Measurements from ENCODE around the gene HIGD2A. TPM values are rescaled to one million over a fixed set of nuclear protein-coding genes. Genes with fewer than 3 reads are reported as not detected.
"Not testable (repeated sequence)": the region's sequence is repeated elsewhere in the genome, so short reads cannot be mapped to it uniquely, and the experiment has no call there.

The HIGD2A gene
- polyA plus RNA-seq, 6 donors from 2014 or later = 137 to 220 (median 172) TPM

- H3K9me3 Mint-ChIP-seq; H3K27ac Mint-ChIP-seq; H3K36me3 Mint-ChIP-seq; ATAC-seq (ENCODE audit: low read depth in 2 of 2); DNase-seq; H3K27me3 Mint-ChIP-seq: not testable (repeated sequence)
- H3K4me1 Mint-ChIP-seq = peaks cover 6 to 24% (median 16%) of the 10 kb centered on the region in 3 donors
- peak overlapping the region in 1 of 8 donors; percentile 10 for H3K4me3 Mint-ChIP-seq
Observed at GRCh38 chr5:176408252-176408573, 19.7 kb downstream of the HIGD2A start.

DNA sequence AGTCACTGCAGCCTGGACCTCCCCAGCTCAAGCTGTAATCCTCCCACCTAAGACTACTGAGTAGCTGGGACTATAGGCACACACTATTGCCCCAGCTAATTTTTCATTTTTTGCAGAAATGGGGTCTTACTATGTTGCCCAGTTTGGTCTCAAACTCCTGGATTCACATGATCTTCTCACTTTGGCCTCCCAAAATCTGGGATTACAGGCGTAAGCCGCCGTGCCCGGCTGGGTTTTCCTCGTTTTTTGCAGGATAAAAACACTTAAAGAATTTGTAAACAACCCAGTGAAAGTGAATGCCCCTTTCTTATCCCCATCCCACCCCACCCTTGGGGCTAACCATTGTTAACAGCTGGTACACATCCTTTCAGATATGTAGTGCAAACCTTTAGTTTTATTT lies 20.0 kb downstream of the HIGD2A start:
- Mint-ChIP-seq H3K9me3 (peaks cover 0 to 1% (median 0%) of the 10 kb centered on the region in 7 donors), H3K27ac (no peak overlapping the region), H3K4me1 (peaks cover 9 to 26% (median 16%) of the 10 kb centered on the region in 3 donors), H3K36me3 (peaks cover 7 to 9% of the 10 kb centered on the region in 2 donors), H3K27me3 (no peaks in the 10 kb centered on the region), H3K4me3 (no peak overlapping the region)
- no peak for DNase-seq
- no peak for ATAC-seq (ENCODE audit: low read depth in 2 of 2)

DNA sequence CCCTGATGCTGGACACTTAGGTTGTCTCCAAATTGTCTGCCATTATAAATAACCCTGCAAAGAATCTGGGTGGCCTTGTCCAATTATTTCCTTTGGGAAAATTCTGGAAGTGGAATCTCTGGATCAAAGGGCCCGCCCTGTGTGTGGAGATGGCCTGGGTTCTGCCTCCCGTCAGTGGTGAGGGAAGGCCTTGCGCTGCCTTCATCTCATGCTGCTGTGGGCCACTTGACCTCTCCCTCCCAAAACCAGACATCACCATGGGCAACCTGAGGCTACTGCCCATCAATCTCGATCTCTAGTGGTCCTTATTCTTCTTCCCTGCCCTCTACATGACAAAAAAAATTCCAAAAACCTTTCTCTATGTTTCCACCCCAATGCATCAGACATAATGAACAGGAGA lies 21.2 kb downstream of the HIGD2A start:
- DNase-seq (no peak), ATAC-seq (ENCODE audit: low read depth in 2 of 2) (no peak)
- H3K27ac Mint-ChIP-seq = no peak overlapping the region
- no peaks in the 10 kb centered on the region for H3K27me3 Mint-ChIP-seq
- H3K9me3 Mint-ChIP-seq = peaks cover 0 to under 1% (median 0%) of the 10 kb centered on the region in 7 donors
- H3K4me1 Mint-ChIP-seq = peaks cover 20 to 38% (median 20%) of the 10 kb centered on the region in 3 donors
- H3K4me3 Mint-ChIP-seq = no peak overlapping the region
- peaks cover 7 to 9% of the 10 kb centered on the region in 2 donors for H3K36me3 Mint-ChIP-seq

GRCh38 chr5:176410486-176411180 lies 22.1 kb downstream of the HIGD2A start:
- ATAC-seq (ENCODE audit: low read depth in 2 of 2) (no peak), DNase-seq (no peak)
- H3K27ac Mint-ChIP-seq = peak overlapping the region in 1 of 6 donors; percentile 20
- H3K9me3 Mint-ChIP-seq = no peaks in the 10 kb centered on the region
- H3K4me3 Mint-ChIP-seq = no peak overlapping the region
- H3K27me3 Mint-ChIP-seq = no peaks in the 10 kb centered on the region
- peaks cover 20 to 45% (median 29%) of the 10 kb centered on the region in 3 donors for H3K4me1 Mint-ChIP-seq
- H3K36me3 Mint-ChIP-seq = peaks cover 7 to 9% of the 10 kb centered on the region in 2 donors

GRCh38 chr5:176412517-176413254 lies 24.1 kb downstream of the HIGD2A start:
- H3K36me3 Mint-ChIP-seq = peaks cover 0 to 7% of the 10 kb centered on the region in 2 donors
- ATAC-seq (ENCODE audit: low read depth in 2 of 2) (no peak), DNase-seq (no peak)
- peaks cover 26 to 51% (median 41%) of the 10 kb centered on the region in 3 donors for H3K4me1 Mint-ChIP-seq
- H3K27me3 Mint-ChIP-seq = no peaks in the 10 kb centered on the region
- peak overlapping the region in 1 of 8 donors; percentile 62 for H3K4me3 Mint-ChIP-seq
- no peaks in the 10 kb centered on the region for H3K9me3 Mint-ChIP-seq
- H3K27ac Mint-ChIP-seq = no peak overlapping the region

DNA sequence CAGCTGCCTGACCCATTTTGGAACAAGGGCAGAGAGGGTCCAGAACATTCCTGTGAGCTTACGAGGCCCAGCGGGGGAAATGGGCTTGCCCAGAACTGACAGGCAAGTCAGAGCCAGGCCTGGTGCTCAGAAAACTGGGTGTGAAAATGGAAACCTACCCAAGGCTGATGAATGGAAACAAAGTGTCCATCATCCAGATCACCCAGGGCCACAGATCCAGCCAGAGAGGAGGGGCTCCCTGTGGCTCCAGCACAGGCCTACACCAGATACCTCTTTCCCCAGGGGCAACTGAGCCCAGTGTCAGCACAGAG lies 24.7 kb downstream of the HIGD2A start:
- Mint-ChIP-seq H3K4me1 (peaks cover 26 to 51% (median 41%) of the 10 kb centered on the region in 3 donors), H3K4me3 (no peak overlapping the region), H3K9me3 (no peaks in the 10 kb centered on the region), H3K27me3 (no peaks in the 10 kb centered on the region), H3K27ac (no peak overlapping the region), H3K36me3 (peaks cover 0 to 7% of the 10 kb centered on the region in 2 donors)
- DNase-seq (no peak), ATAC-seq (ENCODE audit: low read depth in 2 of 2) (no peak)

DNA sequence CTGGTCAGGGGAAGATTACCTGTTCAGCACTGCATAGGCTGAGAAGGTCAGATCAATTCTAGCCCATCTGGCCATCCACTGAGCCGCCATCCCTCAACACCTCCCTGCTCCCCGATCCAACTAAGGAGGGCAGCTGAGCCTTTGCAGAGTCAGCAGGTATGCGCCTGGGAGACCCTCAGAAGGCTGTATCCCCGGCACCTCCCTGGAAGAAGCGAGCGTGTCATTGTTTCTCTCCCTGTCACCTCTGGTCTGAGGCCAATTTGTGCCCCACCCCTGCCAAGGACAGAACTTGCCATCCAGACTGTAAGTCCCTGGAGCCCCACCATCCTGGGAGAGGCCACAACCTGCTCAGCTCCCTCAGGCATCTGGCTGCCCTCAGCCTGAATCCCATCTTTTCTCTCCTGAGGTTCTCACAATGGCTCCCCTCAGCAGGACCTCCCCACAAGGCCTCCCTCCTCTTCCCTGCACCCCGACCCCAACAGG lies 25.2 kb downstream of the HIGD2A start:
- Mint-ChIP-seq H3K27me3 (no peaks in the 10 kb centered on the region), H3K9me3 (no peaks in the 10 kb centered on the region), H3K27ac (peak overlapping the region in 2 of 6 donors; percentile 60 to 74), H3K4me1 (peaks cover 26 to 51% (median 41%) of the 10 kb centered on the region in 3 donors), H3K4me3 (peak overlapping the region in 3 of 8 donors; percentile 3 to 84 (median 25)), H3K36me3 (peaks cover 0 to 7% of the 10 kb centered on the region in 2 donors)
- ATAC-seq (ENCODE audit: low read depth in 2 of 2) = no peak
- DNase-seq = no peak

- Mint-ChIP-seq H3K9me3 (no peaks in the 10 kb centered on the region), H3K27me3 (no peaks in the 10 kb centered on the region), H3K4me3 (peak overlapping the region in 7 of 8 donors; percentile 47 to 89 (median 82)), H3K27ac (peak overlapping the region in 3 of 6 donors; percentile 7 to 88 (median 67)), H3K36me3 (peaks cover 0 to 5% of the 10 kb centered on the region in 2 donors), H3K4me1 (peaks cover 26 to 51% (median 41%) of the 10 kb centered on the region in 3 donors)
- no peak for DNase-seq
- ATAC-seq (ENCODE audit: low read depth in 2 of 2) = no peak
Observed at GRCh38 chr5:176414704-176415103, 26.2 kb downstream of the HIGD2A start.

- Mint-ChIP-seq H3K4me1 (peaks cover 26 to 51% (median 41%) of the 10 kb centered on the region in 3 donors), H3K36me3 (no peaks in the 10 kb centered on the region), H3K4me3 (peak overlapping the region; percentile 79 to 90 (median 84)), H3K27ac (peak overlapping the region in 5 of 6 donors; percentile 44 to 88 (median 73)), H3K9me3 (no peaks in the 10 kb centered on the region), H3K27me3 (peaks cover 0 to 2% (median 0%) of the 10 kb centered on the region in 3 donors)
- ATAC-seq (ENCODE audit: low read depth in 2 of 2) = no peak
- no peak for DNase-seq
Observed at GRCh38 chr5:176415240-176415951, 26.8 kb downstream of the HIGD2A start.

GRCh38 chr5:176415952-176416924 lies 27.7 kb downstream of the HIGD2A start, which contains the start of gene CLTB:
Gene CLTB (minus strand): TSS chr5:176416539. CDS start chr5:176416363, 176 bp downstream.
- peak; percentile 93 to 95 for ATAC-seq (ENCODE audit: low read depth in 2 of 2)
- H3K36me3 Mint-ChIP-seq = no peaks in the 10 kb centered on the region
- H3K4me1 Mint-ChIP-seq = peaks cover 20 to 44% (median 41%) of the 10 kb centered on the region in 3 donors
- H3K27ac Mint-ChIP-seq = peak within 1 kb of the TSS; percentile 27 to 90 (median 76)
- peak; percentile 80 for DNase-seq
- peaks cover 0 to 5% (median 3%) of the 10 kb centered on the region in 3 donors for H3K27me3 Mint-ChIP-seq
- peak within 1 kb of the TSS; percentile 79 to 90 (median 84) for H3K4me3 Mint-ChIP-seq
- H3K9me3 Mint-ChIP-seq = peaks cover 0 to 8% (median 0%) of the 10 kb centered on the region in 7 donors

DNA sequence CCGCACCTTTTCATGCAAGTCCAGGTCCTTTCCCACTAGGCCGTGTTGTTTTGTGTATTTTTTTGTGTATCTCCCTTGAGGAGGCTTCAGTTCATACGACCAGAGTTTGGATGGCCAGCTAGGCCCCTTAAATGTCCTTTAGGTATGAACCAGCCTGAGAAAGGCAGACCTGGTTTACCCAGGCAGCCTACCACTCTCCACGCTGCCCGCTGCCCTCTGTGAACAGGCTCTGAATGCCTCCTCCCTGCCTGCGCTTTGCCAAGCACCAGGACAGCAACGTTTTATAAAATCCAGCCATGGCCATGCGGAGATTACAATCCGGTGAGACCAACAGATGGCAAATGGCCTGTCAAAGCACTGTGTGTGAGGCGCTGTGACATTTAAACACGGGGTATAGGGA lies 28.4 kb downstream of the HIGD2A start:
- ATAC-seq (ENCODE audit: low read depth in 2 of 2) = no peak
- Mint-ChIP-seq H3K4me1 (peaks cover 15 to 41% (median 37%) of the 10 kb centered on the region in 3 donors), H3K4me3 (peak overlapping the region; percentile 71 to 88 (median 82)), H3K27me3 (peaks cover under 1 to 7% (median 5%) of the 10 kb centered on the region in 3 donors), H3K27ac (peak overlapping the region in 3 of 6 donors; percentile 27 to 90 (median 85)), H3K9me3 (peaks cover 0 to 10% (median 0%) of the 10 kb centered on the region in 7 donors), H3K36me3 (no peaks in the 10 kb centered on the region)
- no peak for DNase-seq

GRCh38 chr5:176418251-176418650 lies 29.7 kb downstream of the HIGD2A start:
- Mint-ChIP-seq H3K4me1 (peaks cover 10 to 34% (median 27%) of the 10 kb centered on the region in 3 donors), H3K27ac (peak overlapping the region in 1 of 6 donors; percentile 73), H3K27me3 (peaks cover 7 to 17% (median 13%) of the 10 kb centered on the region in 3 donors), H3K4me3 (peak overlapping the region in 1 of 8 donors; percentile 7), H3K9me3 (peaks cover 0 to 10% (median 0%) of the 10 kb centered on the region in 7 donors), H3K36me3 (no peaks in the 10 kb centered on the region)
- ATAC-seq (ENCODE audit: low read depth in 2 of 2) (no peak), DNase-seq (no peak)

Data from naive B cell (primary cell).